22Rv1 (cell line): ENCODE data around the gene SLC38A4.

Experiments used
- H3K27ac ChIP-seq: fragments of 450-650 bp; 2 replicates; pipeline ENCODE4 v1.5.1; 2017
- ZFX ChIP-seq: fragments of 450-650 bp; IDR thresholded peaks from 2 replicates; pipeline ENCODE4 v1.6.1; 2017; ENCODE audit warnings: antibody characterized with exemption, borderline replicate concordance
- TF ChIP-seq, protein P1 (sequence below): fragments of 450-650 bp; IDR thresholded peaks from 2 replicates; pipeline ENCODE4 v1.5.1; 2017; ENCODE audit warnings: mild to moderate bottlenecking

SLC38A4 gene, protein sequence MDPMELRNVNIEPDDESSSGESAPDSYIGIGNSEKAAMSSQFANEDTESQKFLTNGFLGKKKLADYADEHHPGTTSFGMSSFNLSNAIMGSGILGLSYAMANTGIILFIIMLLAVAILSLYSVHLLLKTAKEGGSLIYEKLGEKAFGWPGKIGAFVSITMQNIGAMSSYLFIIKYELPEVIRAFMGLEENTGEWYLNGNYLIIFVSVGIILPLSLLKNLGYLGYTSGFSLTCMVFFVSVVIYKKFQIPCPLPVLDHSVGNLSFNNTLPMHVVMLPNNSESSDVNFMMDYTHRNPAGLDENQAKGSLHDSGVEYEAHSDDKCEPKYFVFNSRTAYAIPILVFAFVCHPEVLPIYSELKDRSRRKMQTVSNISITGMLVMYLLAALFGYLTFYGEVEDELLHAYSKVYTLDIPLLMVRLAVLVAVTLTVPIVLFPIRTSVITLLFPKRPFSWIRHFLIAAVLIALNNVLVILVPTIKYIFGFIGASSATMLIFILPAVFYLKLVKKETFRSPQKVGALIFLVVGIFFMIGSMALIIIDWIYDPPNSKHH

DNA sequence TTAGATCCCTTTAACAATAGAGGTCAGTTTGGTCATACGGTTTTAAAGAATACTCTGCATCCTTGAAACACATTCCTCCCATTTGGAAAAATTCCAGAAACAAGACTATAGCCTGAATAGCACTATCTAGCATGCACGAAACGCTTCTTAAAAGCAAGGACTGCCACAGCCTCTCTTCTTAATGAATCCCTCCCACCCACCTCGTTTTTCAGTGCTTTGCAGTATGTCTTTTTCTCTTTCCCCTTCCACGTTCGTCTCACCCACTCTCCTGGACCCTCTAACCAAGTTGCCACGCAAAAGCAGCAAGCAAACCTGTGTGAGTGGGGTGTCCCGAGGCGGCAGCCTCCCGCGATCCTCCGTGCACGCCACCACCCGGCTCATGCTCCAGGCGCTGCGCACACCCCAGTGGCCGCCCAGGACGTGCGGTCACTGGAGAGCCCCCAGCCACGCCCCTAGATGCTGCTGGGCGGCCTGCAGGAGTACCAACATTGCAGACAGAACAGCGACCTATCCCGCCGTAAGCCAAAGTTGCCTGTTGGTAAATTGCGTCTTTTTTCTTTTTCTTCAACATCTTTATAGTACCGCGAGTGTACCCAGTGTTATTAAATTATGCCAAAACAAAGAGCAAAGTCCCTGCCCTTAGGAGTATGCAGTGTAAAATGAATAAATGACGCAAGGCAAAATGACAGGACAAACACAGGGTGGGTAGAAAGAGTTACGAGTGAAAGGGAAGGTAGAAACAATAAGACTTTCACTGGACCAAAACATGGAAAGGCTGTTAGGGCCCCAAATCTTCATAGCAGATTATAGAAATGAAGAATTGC lies at the start of gene SLC38A4:
Gene SLC38A4 (minus strand): TSS at position 407 of the 824 bp plus-strand sequence. CDS start 32,926 bp downstream, outside the sequence.
- TF ChIP-seq, protein P1, sequence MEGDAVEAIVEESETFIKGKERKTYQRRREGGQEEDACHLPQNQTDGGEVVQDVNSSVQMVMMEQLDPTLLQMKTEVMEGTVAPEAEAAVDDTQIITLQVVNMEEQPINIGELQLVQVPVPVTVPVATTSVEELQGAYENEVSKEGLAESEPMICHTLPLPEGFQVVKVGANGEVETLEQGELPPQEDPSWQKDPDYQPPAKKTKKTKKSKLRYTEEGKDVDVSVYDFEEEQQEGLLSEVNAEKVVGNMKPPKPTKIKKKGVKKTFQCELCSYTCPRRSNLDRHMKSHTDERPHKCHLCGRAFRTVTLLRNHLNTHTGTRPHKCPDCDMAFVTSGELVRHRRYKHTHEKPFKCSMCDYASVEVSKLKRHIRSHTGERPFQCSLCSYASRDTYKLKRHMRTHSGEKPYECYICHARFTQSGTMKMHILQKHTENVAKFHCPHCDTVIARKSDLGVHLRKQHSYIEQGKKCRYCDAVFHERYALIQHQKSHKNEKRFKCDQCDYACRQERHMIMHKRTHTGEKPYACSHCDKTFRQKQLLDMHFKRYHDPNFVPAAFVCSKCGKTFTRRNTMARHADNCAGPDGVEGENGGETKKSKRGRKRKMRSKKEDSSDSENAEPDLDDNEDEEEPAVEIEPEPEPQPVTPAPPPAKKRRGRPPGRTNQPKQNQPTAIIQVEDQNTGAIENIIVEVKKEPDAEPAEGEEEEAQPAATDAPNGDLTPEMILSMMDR, result peak; percentile 49
- TF ChIP-seq ZFX, result no peak

DNA sequence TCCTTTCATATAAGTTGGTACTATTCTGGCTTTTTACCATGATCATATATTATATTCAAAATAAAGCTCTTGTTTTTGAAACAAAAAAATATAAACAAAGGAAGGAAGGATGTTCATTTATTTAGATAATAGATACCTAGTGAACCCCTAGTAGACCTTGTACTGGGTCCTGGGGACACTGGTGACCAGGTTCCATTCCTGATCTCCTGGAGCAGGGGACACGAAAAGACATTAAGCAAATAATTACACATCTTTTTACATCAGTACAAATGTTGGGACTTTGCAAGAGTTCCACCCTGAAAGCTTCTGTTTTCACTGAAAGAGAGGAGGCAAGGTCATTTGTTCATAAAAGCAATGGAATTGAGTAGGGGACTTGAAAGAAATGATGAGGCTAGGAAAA lies 49.3 kb upstream of the SLC38A4 start:
- no peak for TF ChIP-seq ZFX
- TF ChIP-seq, protein P1, result no peak
- H3K27ac ChIP-seq, result no peak overlapping the region

More for the DNA sequence above, at the start of gene SLC38A4:
- H3K27ac ChIP-seq, result no peak within 1 kb of the TSS

DNA sequence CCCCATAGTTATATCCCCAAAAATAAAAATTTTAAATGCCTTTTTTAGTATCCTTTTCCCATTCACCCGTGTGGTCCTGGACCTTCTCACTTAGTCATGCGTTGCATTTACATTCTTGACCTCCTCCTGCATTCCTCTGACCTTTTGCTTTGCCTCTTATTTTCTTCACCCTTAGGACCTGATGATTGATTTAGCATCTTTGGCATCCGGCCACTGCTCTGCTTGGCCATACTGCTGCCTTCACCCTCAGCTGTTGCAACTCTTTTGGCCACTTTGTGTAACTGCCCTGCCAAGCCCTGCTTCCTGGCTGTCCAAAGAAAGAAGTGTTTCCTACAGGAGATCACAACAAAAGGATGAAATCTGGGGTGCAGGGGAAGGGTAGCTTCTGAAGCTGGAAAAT lies 48.8 kb upstream of the SLC38A4 start:
- no peak for TF ChIP-seq ZFX
- no peak overlapping the region for H3K27ac ChIP-seq

DNA sequence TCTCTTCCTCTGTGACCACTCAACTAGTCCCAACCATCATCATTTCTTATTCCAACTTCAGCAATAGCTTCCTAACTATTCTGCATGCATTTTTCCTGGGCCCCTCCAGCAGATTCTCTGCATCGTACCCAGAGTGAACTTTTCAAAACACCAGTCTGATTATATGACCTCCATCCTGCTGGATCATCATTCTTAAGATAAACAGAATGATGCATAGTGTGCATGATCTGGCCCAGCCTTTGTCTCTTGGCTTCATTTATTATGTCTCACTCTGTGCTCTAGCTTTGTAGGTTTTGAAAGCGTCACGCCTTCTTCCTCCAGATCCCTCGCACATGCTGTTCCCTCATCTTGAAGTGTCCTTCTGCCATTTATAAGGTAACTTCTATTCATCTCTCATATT lies 46.3 kb upstream of the SLC38A4 start:
- TF ChIP-seq, protein P1, result no peak
- TF ChIP-seq ZFX, result no peak

DNA sequence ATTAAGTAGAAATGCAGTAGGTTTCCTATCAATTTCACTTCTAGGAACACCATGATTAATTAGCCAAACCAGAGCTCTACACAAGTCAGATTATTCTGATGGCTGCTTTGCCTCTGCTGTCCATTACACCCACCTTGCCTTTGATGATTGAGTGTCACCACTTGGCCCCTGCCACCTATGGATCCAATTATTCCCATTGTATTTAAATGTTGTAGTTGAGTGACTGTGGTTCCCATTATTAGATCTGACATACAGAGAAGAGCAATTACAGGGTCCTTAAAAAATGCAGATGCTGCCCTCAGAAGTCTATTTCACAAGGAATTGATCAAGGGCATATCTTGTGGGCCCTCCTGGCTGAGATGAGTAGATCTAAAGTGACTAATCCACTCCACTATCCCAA lies 39.5 kb upstream of the SLC38A4 start:
- no peak overlapping the region for H3K27ac ChIP-seq
- no peak for TF ChIP-seq ZFX
- TF ChIP-seq, protein P1, result no peak

More for the DNA sequence above, 46.3 kb upstream of the SLC38A4 start:
- no peak overlapping the region for H3K27ac ChIP-seq

DNA sequence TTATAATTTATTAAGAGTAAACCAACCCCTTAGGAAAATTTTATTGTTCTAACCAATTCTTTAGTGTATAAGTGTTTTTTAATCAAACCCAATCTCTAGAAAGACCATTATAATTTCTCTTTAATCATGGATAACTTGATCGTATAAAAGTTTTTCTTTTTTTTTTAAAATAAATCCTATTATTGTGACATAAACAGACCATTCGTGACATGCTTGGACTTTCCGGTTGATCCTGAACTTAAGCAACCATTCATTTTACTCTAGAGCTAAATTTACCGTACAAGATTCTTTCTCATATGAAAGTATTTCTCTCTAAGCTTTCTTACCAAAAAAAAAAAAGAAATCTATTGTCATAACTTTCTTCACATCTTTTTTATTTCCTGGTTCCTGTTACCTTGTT lies 32.6 kb upstream of the SLC38A4 start:
- no peak for TF ChIP-seq ZFX
- TF ChIP-seq, protein P1, result no peak
- H3K27ac ChIP-seq, result no peak overlapping the region

DNA sequence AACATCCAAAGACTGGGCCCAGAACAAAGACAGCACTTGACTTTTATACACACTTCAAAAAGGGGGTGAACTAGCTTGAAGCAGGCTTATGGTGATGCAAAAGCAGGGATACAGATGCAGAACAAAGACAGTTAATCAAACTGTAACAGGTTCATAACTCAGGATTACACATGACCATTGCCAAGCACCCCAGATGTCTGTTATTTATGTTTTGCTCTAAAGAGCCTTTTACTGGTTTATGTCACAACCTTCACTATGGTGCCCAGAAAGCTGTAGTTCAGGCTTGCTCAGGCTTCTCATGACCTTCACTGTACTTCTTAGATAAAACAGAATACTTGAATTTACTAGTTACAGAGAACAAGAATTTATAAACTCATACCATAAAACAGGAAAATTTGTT lies 31.7 kb upstream of the SLC38A4 start:
- TF ChIP-seq, protein P1, result no peak
- no peak for TF ChIP-seq ZFX
- H3K27ac ChIP-seq, result no peak overlapping the region
